Colonic mucosa (tissue), 4 donors: ENCODE data around the gene CACNA1D. TPM values are rescaled to one million over a fixed set of nuclear protein-coding genes. Genes with fewer than 3 reads are reported as not detected.
A peak's percentile ranks its signal among the peaks of the same experiment; 100 is the strongest.

Experiments
- DNase-seq: peaks from one replicate; pipeline ENCODE4 v3.0.0-alpha.2; 2020
- H3K27ac ChIP-seq: fragments of 200-600 bp; one replicate; pipeline ENCODE4 v1.8.0; 2021
- H3K27me3 ChIP-seq: fragments of 200-600 bp; one replicate; pipeline ENCODE4 v1.8.0; 2021
- H3K36me3 ChIP-seq: fragments of 200-600 bp; one replicate; pipeline ENCODE4 v1.8.0; 2021
- H3K4me1 ChIP-seq: fragments of 200-600 bp; one replicate; pipeline ENCODE4 v1.8.0; 2021; ENCODE audit warnings: mild to moderate bottlenecking
- H3K4me3 ChIP-seq: fragments of 200-600 bp; one replicate; pipeline ENCODE4 v1.8.0; 2021
- H3K9ac ChIP-seq, 2 donors: one replicate each; pipeline ENCODE4 v1.7.0; 2013; ENCODE audit warnings: control low read depth in 2 of 2, low read depth in 2 of 2, low read length in 2 of 2
- H3K9me3 ChIP-seq: fragments of 200-600 bp; one replicate; pipeline ENCODE4 v1.8.0; 2021
- intact Hi-C: fragments of 100-400 bp; cut with DNase I; formaldehyde crosslinking; loops from one replicate; pipeline ENCODE4 v1.14.1; 2022
- total RNA-seq, 2 donors: library from RNA; stranded (reverse); fragmentation: NEBNext Ultra II Directional in 1 of 2; extraction: Animal tissue kit (Norgen Biotek cat#: 25700) in 1 of 2; gene quantifications; one replicate each; pipeline ENCODE4 v1.2.1, GENCODE V29; 2021
- TF ChIP-seq, protein P1 (sequence below): fragments of 200-600 bp; IDR thresholded peaks from one replicate; pipeline ENCODE4 v1.8.0; 2022; ENCODE audit warnings: antibody characterized with exemption, mild to moderate bottlenecking
- donor health status: healthy.
- donor health status: DM: no; HTN: no; CAD: no.
- donor health status: DM: no; HTN: no; CAD: no.

The CACNA1D gene
- total RNA-seq, 2 donors from 2014 or later, result 9.6 to 17.1 TPM

DNA sequence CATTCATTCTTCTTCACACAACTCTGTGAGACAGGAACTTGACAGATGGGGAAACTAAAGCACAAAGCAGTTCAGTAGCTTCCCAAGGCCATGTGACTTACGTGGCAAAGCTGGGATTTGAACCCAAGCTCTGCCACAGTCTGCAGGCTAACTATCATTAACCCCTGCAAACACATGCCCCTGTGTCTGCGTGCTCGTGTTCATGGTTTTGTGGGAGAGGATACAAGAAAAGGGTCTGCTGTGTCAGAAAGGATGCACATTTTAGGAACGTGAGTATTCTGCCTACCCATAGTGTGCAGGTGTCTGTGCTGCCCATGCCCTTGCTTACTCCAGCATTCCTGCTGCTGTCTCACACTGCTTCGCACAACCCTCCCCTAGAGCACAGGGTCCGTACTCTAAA, 214.8 kb downstream of the CACNA1D start:
- no peak overlapping the region for H3K4me3 ChIP-seq
- H3K9me3 ChIP-seq, result no peaks in the 10 kb centered on the region
- DNase-seq, result no peak
- intact Hi-C loops, result loop anchor here (5.0 kb wide), 1 partner anchor 497 kb away; no protein-coding TSS in a partner anchor
- no peaks in the 10 kb centered on the region for H3K4me1 ChIP-seq
- H3K36me3 ChIP-seq, result no peaks in the 10 kb centered on the region
- TF ChIP-seq, protein P1, sequence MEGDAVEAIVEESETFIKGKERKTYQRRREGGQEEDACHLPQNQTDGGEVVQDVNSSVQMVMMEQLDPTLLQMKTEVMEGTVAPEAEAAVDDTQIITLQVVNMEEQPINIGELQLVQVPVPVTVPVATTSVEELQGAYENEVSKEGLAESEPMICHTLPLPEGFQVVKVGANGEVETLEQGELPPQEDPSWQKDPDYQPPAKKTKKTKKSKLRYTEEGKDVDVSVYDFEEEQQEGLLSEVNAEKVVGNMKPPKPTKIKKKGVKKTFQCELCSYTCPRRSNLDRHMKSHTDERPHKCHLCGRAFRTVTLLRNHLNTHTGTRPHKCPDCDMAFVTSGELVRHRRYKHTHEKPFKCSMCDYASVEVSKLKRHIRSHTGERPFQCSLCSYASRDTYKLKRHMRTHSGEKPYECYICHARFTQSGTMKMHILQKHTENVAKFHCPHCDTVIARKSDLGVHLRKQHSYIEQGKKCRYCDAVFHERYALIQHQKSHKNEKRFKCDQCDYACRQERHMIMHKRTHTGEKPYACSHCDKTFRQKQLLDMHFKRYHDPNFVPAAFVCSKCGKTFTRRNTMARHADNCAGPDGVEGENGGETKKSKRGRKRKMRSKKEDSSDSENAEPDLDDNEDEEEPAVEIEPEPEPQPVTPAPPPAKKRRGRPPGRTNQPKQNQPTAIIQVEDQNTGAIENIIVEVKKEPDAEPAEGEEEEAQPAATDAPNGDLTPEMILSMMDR, result no peak
- no peaks in the 10 kb centered on the region for H3K27me3 ChIP-seq
- H3K9ac ChIP-seq, result no peak overlapping the region
- H3K27ac ChIP-seq, result no peak overlapping the region

DNA sequence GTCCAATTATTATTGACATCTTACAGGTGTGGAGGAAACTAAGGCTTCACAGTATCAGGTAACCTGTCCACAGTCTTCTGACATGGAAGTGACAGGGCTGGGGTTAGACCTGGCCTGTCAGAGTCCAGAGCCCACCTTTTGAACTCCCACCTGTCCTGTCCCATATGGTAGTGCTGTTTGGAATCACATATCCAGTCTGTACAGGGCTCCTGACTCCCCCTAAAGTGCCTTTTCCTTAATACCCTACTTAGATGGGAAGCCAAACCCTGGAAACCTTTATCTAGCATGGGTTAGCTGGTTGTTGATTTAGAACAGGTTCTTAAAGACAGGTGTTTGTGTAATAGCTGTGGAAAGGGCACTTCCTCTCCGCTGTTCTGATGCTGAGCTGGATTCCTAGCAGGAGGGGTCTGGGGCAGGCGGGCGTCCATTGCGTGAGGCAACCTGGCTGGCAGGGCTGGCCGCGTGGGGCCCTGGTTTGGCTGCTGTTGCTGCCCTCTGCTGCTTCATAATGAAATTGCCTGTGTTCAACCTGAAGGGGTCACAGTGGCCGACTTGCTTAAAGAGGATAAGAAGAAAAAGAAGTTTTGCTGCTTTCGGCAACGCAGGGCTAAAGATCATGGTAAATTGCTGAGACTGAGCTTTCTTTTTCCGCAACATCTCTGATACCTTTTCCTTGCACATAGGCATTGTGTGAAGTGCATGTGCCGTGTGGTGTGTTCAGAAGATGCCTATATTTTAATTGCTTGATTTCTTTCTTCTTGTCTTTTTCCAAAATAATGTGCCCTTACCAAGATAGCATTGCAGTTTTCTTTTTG, 215.7 kb downstream of the CACNA1D start:
- peak; percentile 62 for DNase-seq
- Histone ChIP-seq H3K9ac (no peak overlapping the region), H3K27me3 (no peaks in the 10 kb centered on the region), H3K4me3 (no peak overlapping the region), H3K9me3 (no peaks in the 10 kb centered on the region), H3K36me3 (no peaks in the 10 kb centered on the region), H3K27ac (no peak overlapping the region), H3K4me1 (no peaks in the 10 kb centered on the region)
- TF ChIP-seq, protein P1, result peak; percentile 76
- intact Hi-C loops, result loop anchor here (2.0 to 5.0 kb wide), 3 partner anchors 335 to 498 kb away; no protein-coding TSS in a partner anchor

DNA sequence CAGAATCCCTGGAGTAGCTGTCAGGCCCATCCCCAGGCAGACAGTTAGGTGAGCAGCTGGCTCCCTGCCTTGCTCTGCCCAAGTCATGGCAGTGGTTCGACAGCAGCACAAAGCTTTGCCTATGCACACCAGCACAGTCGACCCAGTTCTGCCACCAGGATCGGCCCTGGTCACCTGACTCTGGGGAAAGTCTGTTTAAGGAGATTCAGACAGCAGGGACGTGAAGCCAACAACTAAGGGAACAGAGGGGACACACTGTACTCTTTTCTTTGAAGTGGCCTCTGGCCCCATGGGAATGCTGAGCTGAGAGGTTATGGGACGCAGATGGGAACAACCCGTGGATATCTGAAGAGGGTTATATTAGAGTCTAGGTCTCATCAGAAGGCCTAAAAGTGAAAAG, 217.0 kb downstream of the CACNA1D start:
- Histone ChIP-seq H3K4me1 (no peaks in the 10 kb centered on the region), H3K9me3 (no peaks in the 10 kb centered on the region), H3K4me3 (no peak overlapping the region), H3K36me3 (no peaks in the 10 kb centered on the region), H3K9ac (no peak overlapping the region), H3K27me3 (no peaks in the 10 kb centered on the region), H3K27ac (no peak overlapping the region)
- no peak for DNase-seq
- TF ChIP-seq, protein P1, result no peak
- intact Hi-C loops, result loop anchor here (2.0 to 5.0 kb wide), 2 partner anchors 337 to 414 kb away; no protein-coding TSS in a partner anchor

DNA sequence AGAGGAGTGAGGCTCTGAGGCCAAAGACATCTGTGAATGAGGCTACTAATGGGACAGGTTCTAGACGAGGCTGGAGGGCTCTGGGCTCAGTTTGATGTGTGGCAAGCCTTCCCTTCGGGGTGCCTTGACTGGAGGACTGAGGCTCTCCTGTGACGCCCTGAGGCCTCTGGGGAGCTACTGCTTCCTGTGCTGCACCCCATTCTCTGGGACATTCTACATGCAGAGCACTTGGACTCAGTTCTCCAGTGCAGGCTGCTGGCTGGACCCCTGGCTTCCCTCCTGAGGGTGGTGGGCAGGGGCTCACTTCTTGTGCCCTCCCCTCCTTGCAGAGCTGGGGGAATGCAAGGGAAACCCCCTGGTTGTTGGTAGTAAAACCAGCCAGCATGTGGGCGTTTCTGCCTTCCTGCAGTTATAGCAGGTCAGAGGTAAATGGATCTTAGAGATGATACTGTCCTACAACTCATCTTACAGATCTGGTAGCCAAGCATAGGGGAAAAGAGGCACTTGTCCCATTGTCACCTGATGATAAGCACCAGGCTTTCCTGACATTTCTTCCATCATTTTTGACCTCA, 218.5 kb downstream of the CACNA1D start:
- Histone ChIP-seq H3K4me1 (no peaks in the 10 kb centered on the region), H3K27me3 (no peaks in the 10 kb centered on the region), H3K36me3 (no peaks in the 10 kb centered on the region), H3K4me3 (no peak overlapping the region), H3K9me3 (no peaks in the 10 kb centered on the region), H3K27ac (no peak overlapping the region), H3K9ac (no peak overlapping the region)
- TF ChIP-seq, protein P1, result no peak
- intact Hi-C loops, result loop anchor here (5.0 kb wide), 1 partner anchor 416 kb away; no protein-coding TSS in a partner anchor
- no peak for DNase-seq

DNA sequence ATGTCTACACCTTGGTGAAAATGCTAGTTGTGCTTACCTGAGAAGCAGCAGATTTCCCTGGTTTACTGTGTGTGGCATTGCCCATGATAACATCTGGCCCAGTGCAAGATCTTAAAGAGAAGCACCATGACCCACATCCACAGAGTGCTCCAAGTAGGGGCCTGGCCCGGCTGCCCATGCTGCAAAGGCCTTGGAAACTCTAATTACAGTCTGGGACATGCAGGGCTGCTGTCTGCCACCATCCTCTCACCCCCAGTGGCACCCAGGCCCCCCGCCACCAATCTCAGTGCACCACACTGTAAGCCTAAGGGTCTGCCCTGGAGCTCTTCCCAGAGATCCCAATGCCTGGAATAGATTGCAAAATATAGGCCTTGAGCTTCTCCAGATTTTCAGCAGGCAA, 219.2 kb downstream of the CACNA1D start:
- intact Hi-C loops, result loop anchor here (5.0 kb wide), 1 partner anchor 416 kb away; no protein-coding TSS in a partner anchor
- H3K36me3 ChIP-seq, result no peaks in the 10 kb centered on the region

More for the DNA sequence above, 219.2 kb downstream of the CACNA1D start:
- Histone ChIP-seq H3K27me3 (no peaks in the 10 kb centered on the region), H3K4me3 (no peak overlapping the region), H3K27ac (no peak overlapping the region), H3K4me1 (no peaks in the 10 kb centered on the region), H3K9ac (no peak overlapping the region), H3K9me3 (no peaks in the 10 kb centered on the region)
- TF ChIP-seq, protein P1, result no peak
- no peak for DNase-seq
